Neural cell (in vitro differentiated cells): ENCODE measurements around the gene DBN1. TPM values are rescaled to one million over a fixed set of nuclear protein-coding genes. Genes with fewer than 3 reads are reported as not detected.

Experiments used
- H2AFZ ChIP-seq: fragments of 200-600, 300-800 bp; sonication (generic), shearing (Covaris generic); 2 replicates; pipeline ENCODE4 v1.6.0; 2014; ENCODE audit warnings: low read depth, mild to moderate bottlenecking, antibody characterized with exemption, low read length, moderate library complexity
- H3F3A ChIP-seq: fragments of 200-600 bp; shearing (Covaris generic); 2 replicates; pipeline ENCODE4 v1.6.1; 2016; ENCODE audit warnings: mild to moderate bottlenecking, moderate library complexity, mixed read lengths, antibody characterized with exemption, low read length; ENCODE audit not compliant: insufficient read depth, poor library complexity, severe bottlenecking
- H3K27ac ChIP-seq: fragments of 200-600, 300-800 bp; sonication (generic), shearing (Covaris generic); 2 replicates; pipeline ENCODE4 v1.5.1; 2014; ENCODE audit warnings: mild to moderate bottlenecking, low read length, moderate library complexity
- H3K27me3 ChIP-seq: fragments of 300-800, 200-600 bp; sonication (generic), shearing (Covaris generic); 2 replicates; pipeline ENCODE4 v1.6.0; 2014; ENCODE audit warnings: mild to moderate bottlenecking, low read depth, low read length, moderate library complexity; ENCODE audit not compliant: insufficient read depth
- H3K36me3 ChIP-seq: fragments of 300-800, 200-600 bp; sonication (generic), shearing (Covaris generic); 2 replicates; pipeline ENCODE4 v1.5.1; 2014; ENCODE audit warnings: mild to moderate bottlenecking, antibody characterized with exemption, low read length, moderate library complexity; ENCODE audit not compliant: insufficient read depth
- H3K4me2 ChIP-seq: fragments of 300-800, 200-600 bp; sonication (generic), shearing (Covaris generic); 2 replicates; pipeline ENCODE4 v1.6.0; 2014; ENCODE audit warnings: mild to moderate bottlenecking, low read length
- H3K4me3 ChIP-seq: fragments of 300-800, 200-600 bp; sonication (generic), shearing (Covaris generic); 2 replicates; pipeline ENCODE4 v1.5.1; 2014; ENCODE audit warnings: mild to moderate bottlenecking, low read length, moderate library complexity
- H3K79me2 ChIP-seq: fragments of 200-600 bp; shearing (Covaris generic); replicated peaks from 2 replicates; pipeline ENCODE4 v1.6.0; 2014; ENCODE audit warnings: mild to moderate bottlenecking, low read length, moderate library complexity; ENCODE audit not compliant: insufficient read depth
- H3K9ac ChIP-seq: fragments of 300-800, 200-600 bp; sonication (generic), shearing (Covaris generic); 2 replicates; pipeline ENCODE4 v1.6.1; 2016; ENCODE audit warnings: mild to moderate bottlenecking, low read length, mixed read lengths
- H3K9me2 ChIP-seq: fragments of 200-600 bp; shearing (Covaris generic); 2 replicates; pipeline ENCODE4 v1.6.1; 2016; ENCODE audit warnings: mild to moderate bottlenecking, low read length, mixed read lengths; ENCODE audit not compliant: insufficient read depth
- H3K9me3 ChIP-seq: fragments of 200-600, 300-800 bp; sonication (generic), shearing (Covaris generic); 2 replicates; pipeline ENCODE4 v1.6.1; 2016; ENCODE audit warnings: mild to moderate bottlenecking, mixed run types, low read length, moderate library complexity, mixed read lengths
- H4K20me1 ChIP-seq: fragments of 200-600 bp; shearing (Covaris generic); 2 replicates; pipeline ENCODE4 v1.6.1; 2016; ENCODE audit warnings: mild to moderate bottlenecking, mixed run types; ENCODE audit not compliant: insufficient read depth
- EP300 ChIP-seq: fragments of 450-650 bp; conservative IDR thresholded peaks from 2 replicates; pipeline ENCODE4 v1.6.1; 2014; ENCODE audit warnings: antibody characterized with exemption, mild to moderate bottlenecking, moderate library complexity; ENCODE audit not compliant: poor library complexity, severe bottlenecking
- EZH2 ChIP-seq: fragments of 200-600, 300-800 bp; shearing (Covaris generic), sonication (generic); IDR thresholded peaks from 2 replicates; pipeline ENCODE4 v1.6.1; 2014; ENCODE audit warnings: antibody characterized with exemption, low read length, borderline replicate concordance, mild to moderate bottlenecking; ENCODE audit not compliant: insufficient read depth, poor library complexity, severe bottlenecking
- MXI1 ChIP-seq: fragments of 450-650 bp; conservative IDR thresholded peaks from 2 replicates; pipeline ENCODE4 v1.6.1; 2014; ENCODE audit warnings: antibody characterized with exemption, mild to moderate bottlenecking; ENCODE audit not compliant: poor library complexity, severe bottlenecking
- POLR2AphosphoS5 ChIP-seq: IDR thresholded peaks from 2 replicates; pipeline ENCODE4 v1.6.1; 2012
- RAD21 ChIP-seq: fragments of 450-650 bp; conservative IDR thresholded peaks from 2 replicates; pipeline ENCODE4 v1.6.1; 2014; ENCODE audit warnings: antibody characterized with exemption, mild to moderate bottlenecking, moderate library complexity
- SMC3 ChIP-seq: fragments of 450-650 bp; conservative IDR thresholded peaks from 2 replicates; pipeline ENCODE4 v1.6.1; 2014; ENCODE audit warnings: antibody characterized with exemption, mild to moderate bottlenecking, moderate library complexity; ENCODE audit not compliant: poor library complexity
- TAF1 ChIP-seq: IDR thresholded peaks from 2 replicates; pipeline ENCODE4 v1.6.1; 2012; ENCODE audit warnings: low read depth
- polyA plus RNA-seq: library from polyadenylated mRNA; depleted of rRNA; stranded (reverse); fragments of >200 nt; gene quantifications from 2 replicates; pipeline ENCODE4 v1.2.3, GENCODE V29; 2014
- TF ChIP-seq, protein P1 (sequence below): fragments of 450-650 bp; IDR thresholded peaks from 2 replicates; pipeline ENCODE4 v1.5.1; 2014; ENCODE audit warnings: antibody characterized with exemption, mild to moderate bottlenecking, moderate library complexity; ENCODE audit not compliant: poor library complexity, severe bottlenecking
- TF ChIP-seq, protein P2 (sequence below): IDR thresholded peaks from 2 replicates; pipeline ENCODE4 v1.6.1; 2012; ENCODE audit warnings: borderline replicate concordance

The DBN1 gene
- polyA plus RNA-seq, 1 donor from 2014 or later = 319 TPM

DNA sequence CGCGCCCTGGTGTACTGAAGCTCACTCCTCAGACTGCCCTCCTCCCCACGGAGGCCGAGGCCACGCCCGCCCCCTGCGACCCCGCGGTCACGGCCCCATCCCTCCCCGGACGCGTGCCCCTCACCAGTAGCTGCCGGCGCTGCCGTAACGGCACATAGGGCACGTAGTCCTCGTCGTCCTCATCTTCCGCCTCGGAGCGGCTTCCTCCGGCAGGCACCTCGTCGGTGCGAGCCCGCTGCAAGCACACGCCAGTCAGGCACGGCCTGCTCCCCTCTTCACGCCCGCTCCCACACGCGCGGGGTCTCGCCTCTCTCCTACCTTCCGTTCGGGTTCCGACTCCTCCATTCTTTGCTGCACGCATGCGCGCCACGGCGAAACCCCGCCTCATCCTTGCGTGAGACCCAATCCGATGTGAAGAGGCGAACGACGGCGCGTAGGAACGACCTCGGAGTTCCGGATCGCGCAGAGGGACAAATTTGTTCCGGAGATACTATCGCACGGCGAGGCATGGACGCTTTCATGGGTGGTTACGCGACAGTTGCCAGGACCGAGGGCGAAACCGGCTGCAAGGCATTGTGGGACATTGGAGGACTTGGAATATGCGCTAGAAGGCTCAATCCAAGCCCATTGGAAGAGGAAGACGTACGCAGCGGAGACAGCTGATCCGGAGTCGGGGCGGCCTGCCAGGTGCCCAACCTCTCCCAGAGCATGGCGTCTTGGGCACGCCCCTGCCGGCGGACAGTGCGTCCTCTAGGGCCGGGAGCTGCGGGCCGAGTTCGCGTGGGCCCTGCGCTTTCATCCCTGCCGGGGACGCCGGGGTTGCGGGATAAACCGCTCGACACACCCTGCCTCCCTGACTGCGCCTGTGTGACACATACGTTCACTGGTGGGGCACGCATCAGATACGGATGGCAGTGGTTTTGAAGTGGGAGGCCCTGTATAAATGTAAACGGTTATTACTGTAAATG, 43.5 kb upstream of the DBN1 start, which contains the start of gene DDX41:
Gene DDX41 (minus strand): TSS at position 361 of the 968 bp plus-strand sequence. CDS start 16 bp downstream, at position 345.
- peak within 1 kb of the TSS; percentile 84 for H3K4me2 ChIP-seq
- no peaks in the 10 kb centered on the region for H3K9me3 ChIP-seq
- TF ChIP-seq TAF1 (peak; percentile 70), EZH2 (no peak), EP300 (peak; percentile 80), RAD21 (peak; percentile 24), MXI1 (peak; percentile 96), SMC3 (peak; percentile 37), POLR2AphosphoS5 (peak; percentile 88)
- TF ChIP-seq, protein P1, sequence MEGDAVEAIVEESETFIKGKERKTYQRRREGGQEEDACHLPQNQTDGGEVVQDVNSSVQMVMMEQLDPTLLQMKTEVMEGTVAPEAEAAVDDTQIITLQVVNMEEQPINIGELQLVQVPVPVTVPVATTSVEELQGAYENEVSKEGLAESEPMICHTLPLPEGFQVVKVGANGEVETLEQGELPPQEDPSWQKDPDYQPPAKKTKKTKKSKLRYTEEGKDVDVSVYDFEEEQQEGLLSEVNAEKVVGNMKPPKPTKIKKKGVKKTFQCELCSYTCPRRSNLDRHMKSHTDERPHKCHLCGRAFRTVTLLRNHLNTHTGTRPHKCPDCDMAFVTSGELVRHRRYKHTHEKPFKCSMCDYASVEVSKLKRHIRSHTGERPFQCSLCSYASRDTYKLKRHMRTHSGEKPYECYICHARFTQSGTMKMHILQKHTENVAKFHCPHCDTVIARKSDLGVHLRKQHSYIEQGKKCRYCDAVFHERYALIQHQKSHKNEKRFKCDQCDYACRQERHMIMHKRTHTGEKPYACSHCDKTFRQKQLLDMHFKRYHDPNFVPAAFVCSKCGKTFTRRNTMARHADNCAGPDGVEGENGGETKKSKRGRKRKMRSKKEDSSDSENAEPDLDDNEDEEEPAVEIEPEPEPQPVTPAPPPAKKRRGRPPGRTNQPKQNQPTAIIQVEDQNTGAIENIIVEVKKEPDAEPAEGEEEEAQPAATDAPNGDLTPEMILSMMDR = no peak
- TF ChIP-seq, protein P2, sequence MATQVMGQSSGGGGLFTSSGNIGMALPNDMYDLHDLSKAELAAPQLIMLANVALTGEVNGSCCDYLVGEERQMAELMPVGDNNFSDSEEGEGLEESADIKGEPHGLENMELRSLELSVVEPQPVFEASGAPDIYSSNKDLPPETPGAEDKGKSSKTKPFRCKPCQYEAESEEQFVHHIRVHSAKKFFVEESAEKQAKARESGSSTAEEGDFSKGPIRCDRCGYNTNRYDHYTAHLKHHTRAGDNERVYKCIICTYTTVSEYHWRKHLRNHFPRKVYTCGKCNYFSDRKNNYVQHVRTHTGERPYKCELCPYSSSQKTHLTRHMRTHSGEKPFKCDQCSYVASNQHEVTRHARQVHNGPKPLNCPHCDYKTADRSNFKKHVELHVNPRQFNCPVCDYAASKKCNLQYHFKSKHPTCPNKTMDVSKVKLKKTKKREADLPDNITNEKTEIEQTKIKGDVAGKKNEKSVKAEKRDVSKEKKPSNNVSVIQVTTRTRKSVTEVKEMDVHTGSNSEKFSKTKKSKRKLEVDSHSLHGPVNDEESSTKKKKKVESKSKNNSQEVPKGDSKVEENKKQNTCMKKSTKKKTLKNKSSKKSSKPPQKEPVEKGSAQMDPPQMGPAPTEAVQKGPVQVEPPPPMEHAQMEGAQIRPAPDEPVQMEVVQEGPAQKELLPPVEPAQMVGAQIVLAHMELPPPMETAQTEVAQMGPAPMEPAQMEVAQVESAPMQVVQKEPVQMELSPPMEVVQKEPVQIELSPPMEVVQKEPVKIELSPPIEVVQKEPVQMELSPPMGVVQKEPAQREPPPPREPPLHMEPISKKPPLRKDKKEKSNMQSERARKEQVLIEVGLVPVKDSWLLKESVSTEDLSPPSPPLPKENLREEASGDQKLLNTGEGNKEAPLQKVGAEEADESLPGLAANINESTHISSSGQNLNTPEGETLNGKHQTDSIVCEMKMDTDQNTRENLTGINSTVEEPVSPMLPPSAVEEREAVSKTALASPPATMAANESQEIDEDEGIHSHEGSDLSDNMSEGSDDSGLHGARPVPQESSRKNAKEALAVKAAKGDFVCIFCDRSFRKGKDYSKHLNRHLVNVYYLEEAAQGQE = peak; percentile 56
- peak within 1 kb of the TSS; percentile 62 for H2AFZ ChIP-seq
- H3F3A ChIP-seq = no peaks in the 10 kb centered on the region
- peaks cover 11% of the 10 kb centered on the region for H3K79me2 ChIP-seq
- peak within 1 kb of the TSS; percentile 80 for H3K4me3 ChIP-seq
- H3K27me3 ChIP-seq = no peaks in the 10 kb centered on the region
- H3K9ac ChIP-seq = peak within 1 kb of the TSS; percentile 80
- peak within 1 kb of the TSS; percentile 88 for H3K27ac ChIP-seq
- H3K9me2 ChIP-seq = no peaks in the 10 kb centered on the region
- no peaks in the 10 kb centered on the region for H4K20me1 ChIP-seq
- H3K36me3 ChIP-seq = peaks cover 4% of the 10 kb centered on the region

DNA sequence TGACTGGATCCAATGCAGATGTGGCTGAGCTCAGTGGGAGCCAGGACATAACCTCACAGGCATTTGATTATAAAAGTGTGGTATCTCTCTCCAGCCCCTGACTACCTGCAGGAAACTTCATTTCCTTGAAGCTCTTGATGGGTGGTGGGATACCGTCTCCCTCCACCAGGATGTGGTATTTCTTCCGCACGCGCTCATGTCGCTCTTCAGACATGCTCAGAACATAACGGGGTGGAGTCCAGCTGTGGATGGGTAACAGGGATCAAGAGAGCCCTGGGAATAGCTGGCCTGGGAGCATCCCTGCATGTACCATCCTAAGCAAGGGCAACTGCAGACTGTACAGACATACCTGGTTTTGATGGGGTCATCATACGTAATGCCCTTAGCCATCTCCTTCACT, 42.1 kb upstream of the DBN1 start:
- H3K27ac ChIP-seq = no peak overlapping the region
- H4K20me1 ChIP-seq = no peaks in the 10 kb centered on the region
- H3K36me3 ChIP-seq = peaks cover 4% of the 10 kb centered on the region
- H3K4me2 ChIP-seq = peak overlapping the region; percentile 84
- no peaks in the 10 kb centered on the region for H3K9me2 ChIP-seq
- H3F3A ChIP-seq = no peaks in the 10 kb centered on the region
- peak overlapping the region; percentile 80 for H3K4me3 ChIP-seq
- peak overlapping the region; percentile 80 for H3K9ac ChIP-seq
- no peaks in the 10 kb centered on the region for H3K27me3 ChIP-seq
- H2AFZ ChIP-seq = no peak overlapping the region
- peaks cover 11% of the 10 kb centered on the region for H3K79me2 ChIP-seq
- TF ChIP-seq, protein P2 = no peak
- TF ChIP-seq RAD21 (no peak), EZH2 (no peak), SMC3 (no peak), MXI1 (no peak), POLR2AphosphoS5 (no peak), TAF1 (no peak), EP300 (no peak)
- TF ChIP-seq, protein P1 = no peak
- no peaks in the 10 kb centered on the region for H3K9me3 ChIP-seq
